Type B pancreatic cell (in vitro differentiated cells): ENCODE measurements around the gene TCF7L1. TPM values are rescaled to one million over a fixed set of nuclear protein-coding genes. Genes with fewer than 3 reads are reported as not detected.
A peak's percentile ranks its signal among the peaks of the same experiment; 100 is the strongest.

Source experiments
- DNase-seq: peaks from one replicate; pipeline ENCODE4 v3.0.0; 2021; ENCODE audit warnings: mixed read lengths; ENCODE audit not compliant: unreplicated experiment; ENCODE audit errors: extremely low spot score
- H3K27ac Mint-ChIP-seq: 2 replicates; pipeline ENCODE4 v1.8.0; 2021; ENCODE audit warnings: mild to moderate bottlenecking, mixed read lengths
- H3K27me3 Mint-ChIP-seq: 2 replicates; pipeline ENCODE4 v1.8.0; 2021; ENCODE audit warnings: mixed read lengths
- H3K36me3 Mint-ChIP-seq: 2 replicates; pipeline ENCODE4 v1.8.0; 2021; ENCODE audit warnings: mixed read lengths
- H3K4me1 Mint-ChIP-seq: one replicate; pipeline ENCODE4 v1.8.0; 2021; ENCODE audit warnings: mixed read lengths; ENCODE audit not compliant: unreplicated experiment
- H3K4me3 Mint-ChIP-seq: 2 replicates; pipeline ENCODE4 v1.8.0; 2021; ENCODE audit warnings: mild to moderate bottlenecking, mixed read lengths
- H3K9me3 Mint-ChIP-seq: 2 replicates; pipeline ENCODE4 v1.8.0; 2021; ENCODE audit warnings: mixed read lengths
- CTCF ChIP-seq: fragments of 200-600 bp; sonication (generic); conservative IDR thresholded peaks from 2 replicates; pipeline ENCODE4 v1.5.0; 2021; ENCODE audit warnings: antibody characterized with exemption, mild to moderate bottlenecking
- total RNA-seq: library from RNA; stranded (reverse); gene quantifications from 2 replicates; pipeline ENCODE4 v1.2.1, GENCODE V29; 2021; ENCODE audit warnings: low replicate concordance

The TCF7L1 gene
- total RNA-seq, 1 donor from 2014 or later = 32.4 TPM

GRCh38 chr2:85181134-85181631 is 48.0 kb downstream of the TCF7L1 start:
- Mint-ChIP-seq H3K36me3 (peaks cover 13% of the 10 kb centered on the region), H3K9me3 (no peaks in the 10 kb centered on the region), H3K4me3 (peak overlapping the region; percentile 57), H3K27ac (peak overlapping the region; percentile 41), H3K27me3 (no peaks in the 10 kb centered on the region), H3K4me1 (peaks cover 60% of the 10 kb centered on the region)
- DNase-seq = no peak
- TF ChIP-seq CTCF = peak; percentile 24

GRCh38 chr2:85181844-85182456 is 48.8 kb downstream of the TCF7L1 start:
- no peak overlapping the region for H3K4me3 Mint-ChIP-seq
- no peak for TF ChIP-seq CTCF
- H3K27ac Mint-ChIP-seq = no peak overlapping the region
- H3K27me3 Mint-ChIP-seq = no peaks in the 10 kb centered on the region
- peaks cover 19% of the 10 kb centered on the region for H3K36me3 Mint-ChIP-seq
- H3K9me3 Mint-ChIP-seq = peaks cover 3% of the 10 kb centered on the region
- H3K4me1 Mint-ChIP-seq = peaks cover 63% of the 10 kb centered on the region
- DNase-seq = no peak

GRCh38 chr2:85183076-85183475 is 49.9 kb downstream of the TCF7L1 start:
- no peak overlapping the region for H3K27ac Mint-ChIP-seq
- H3K4me1 Mint-ChIP-seq = peaks cover 67% of the 10 kb centered on the region

GRCh38 chr2:85183479-85183878 is 50.3 kb downstream of the TCF7L1 start:
- TF ChIP-seq CTCF = no peak
- Mint-ChIP-seq H3K27ac (no peak overlapping the region), H3K4me3 (no peak overlapping the region), H3K36me3 (peaks cover 24% of the 10 kb centered on the region), H3K9me3 (peaks cover 5% of the 10 kb centered on the region), H3K27me3 (no peaks in the 10 kb centered on the region), H3K4me1 (peaks cover 64% of the 10 kb centered on the region)
- DNase-seq = no peak

More at GRCh38 chr2:85183076-85183475, 49.9 kb downstream of the TCF7L1 start:
- peaks cover 24% of the 10 kb centered on the region for H3K36me3 Mint-ChIP-seq
- H3K9me3 Mint-ChIP-seq = peaks cover 5% of the 10 kb centered on the region
- H3K27me3 Mint-ChIP-seq = no peaks in the 10 kb centered on the region
- no peak for DNase-seq
- no peak overlapping the region for H3K4me3 Mint-ChIP-seq
- TF ChIP-seq CTCF = no peak

- H3K27me3 Mint-ChIP-seq = no peaks in the 10 kb centered on the region
- peaks cover 24% of the 10 kb centered on the region for H3K36me3 Mint-ChIP-seq
- H3K27ac Mint-ChIP-seq = no peak overlapping the region
- DNase-seq = no peak
- H3K9me3 Mint-ChIP-seq = peaks cover 5% of the 10 kb centered on the region
- H3K4me3 Mint-ChIP-seq = no peak overlapping the region
- H3K4me1 Mint-ChIP-seq = peaks cover 63% of the 10 kb centered on the region
- TF ChIP-seq CTCF = no peak
These were observed 51.0 kb downstream of the TCF7L1 start for GRCh38 chr2:85184231-85184630.
